Smooth muscle cell (in vitro differentiated cells): ENCODE measurements around the gene GALNT18. TPM values are rescaled to one million over a fixed set of nuclear protein-coding genes. Genes with fewer than 3 reads are reported as not detected.

ENCODE experiments used
- DNase-seq: peaks from one replicate; lab custom pipeline; 2025; ENCODE audit not compliant: unreplicated experiment; lab: John Stamatoyannopoulos, UW
- H2AFZ ChIP-seq: fragments of 200-600 bp; sonication (generic); 2 replicates; pipeline ENCODE4 v1.6.0; 2016; ENCODE audit warnings: antibody characterized with exemption, low read depth, mild to moderate bottlenecking
- H3F3A ChIP-seq: fragments of 200-600 bp; sonication (generic); 2 replicates; pipeline ENCODE4 v1.6.0; 2017; ENCODE audit warnings: antibody characterized with exemption, low read depth
- H3K27ac ChIP-seq: fragments of 200-600 bp; sonication (generic); 2 replicates; pipeline ENCODE4 v1.5.1; 2016; ENCODE audit warnings: low read depth, mild to moderate bottlenecking
- H3K27me3 ChIP-seq: fragments of 200-600 bp; sonication (generic); 2 replicates; pipeline ENCODE4 v1.6.1; 2016; ENCODE audit warnings: low read depth, mild to moderate bottlenecking
- H3K36me3 ChIP-seq: fragments of 200-600 bp; sonication (generic); 2 replicates; pipeline ENCODE4 v1.5.1; 2016; ENCODE audit warnings: low read depth
- H3K4me1 ChIP-seq: fragments of 200-600 bp; sonication (generic); 2 replicates; pipeline ENCODE4 v1.5.1; 2016; ENCODE audit warnings: low read depth
- H3K4me2 ChIP-seq: fragments of 200-600 bp; sonication (generic); 2 replicates; pipeline ENCODE4 v1.6.0; 2016; ENCODE audit warnings: mild to moderate bottlenecking
- H3K4me3 ChIP-seq: fragments of 200-600 bp; sonication (generic); 2 replicates; pipeline ENCODE4 v1.5.1; 2016; ENCODE audit warnings: mild to moderate bottlenecking
- H3K79me2 ChIP-seq: fragments of 200-600 bp; sonication (generic); 2 replicates; pipeline ENCODE4 v1.6.0; 2016; ENCODE audit warnings: low read depth, mild to moderate bottlenecking
- H3K9ac ChIP-seq: fragments of 200-600 bp; sonication (generic); 2 replicates; pipeline ENCODE4 v1.6.0; 2016; ENCODE audit warnings: low read depth
- H3K9me3 ChIP-seq: fragments of 200-600 bp; sonication (generic); replicated peaks from 2 replicates; pipeline ENCODE4 v1.5.1; 2016; ENCODE audit warnings: low read depth
- H4K20me1 ChIP-seq: fragments of 200-600 bp; sonication (generic); 2 replicates; pipeline ENCODE4 v1.6.0; 2016; ENCODE audit warnings: low read depth
- CTCF ChIP-seq: fragments of 200-600 bp; sonication (generic); IDR thresholded peaks from 2 replicates; pipeline ENCODE4 v1.5.1; 2017; ENCODE audit warnings: borderline replicate concordance, mild to moderate bottlenecking, antibody characterized with exemption; ENCODE audit not compliant: insufficient read depth, poor library complexity, severe bottlenecking
- WGBS: methylation state at CpG from one replicate; pipeline ENCODE4 v1.1.7; 2016; ENCODE audit warnings: low lambda C conversion rate; 5-methylcytosine and 5-hydroxymethylcytosine counted together
- polyA plus RNA-seq: library from polyadenylated mRNA; unstranded; fragments of >200 nt; fragmentation: Nextera tagmentation; extraction: Ambion mirVana; gene quantifications from 2 replicates; pipeline ENCODE4 v1.2.1, GENCODE V29; 2016
- total RNA-seq: library from RNA; depleted of rRNA; stranded (reverse); fragments of >200 nt; gene quantifications from 2 replicates; pipeline ENCODE4 v1.2.3, GENCODE V29; 2014

Gene GALNT18
- total and polyA plus RNA-seq, 2 experiments from 2014 or later, result 11.5 to 16.3 TPM

DNA sequence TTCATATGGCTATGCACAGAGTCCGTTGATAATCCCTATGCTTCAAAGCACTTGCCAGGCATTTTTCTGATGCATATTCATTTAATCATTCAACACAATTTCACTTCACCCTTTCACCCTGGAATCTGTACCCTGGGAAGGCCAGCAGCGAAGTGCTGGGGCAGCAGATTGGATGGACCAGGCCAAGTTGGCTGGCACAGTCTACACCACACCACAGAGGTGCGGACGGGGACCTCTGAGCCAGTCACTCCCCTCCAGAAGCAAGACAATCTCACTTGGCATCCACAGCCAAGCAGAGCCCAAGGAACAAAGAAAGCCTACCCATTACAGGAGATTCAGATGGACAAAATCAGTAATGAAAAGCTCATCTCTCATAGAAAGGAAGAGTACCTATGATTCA lies 130.2 kb downstream of the GALNT18 start:
- Histone ChIP-seq H3K9ac (no peak overlapping the region), H3K4me1 (no peaks in the 10 kb centered on the region), H3K27me3 (no peaks in the 10 kb centered on the region), H3K4me3 (no peak overlapping the region), H2AFZ (no peak overlapping the region), H3K36me3 (no peaks in the 10 kb centered on the region), H3K79me2 (no peaks in the 10 kb centered on the region), H3K4me2 (no peak overlapping the region), H3K27ac (no peak overlapping the region), H3K9me3 (no peaks in the 10 kb centered on the region), H3F3A (no peaks in the 10 kb centered on the region), H4K20me1 (peaks cover 3% of the 10 kb centered on the region)
- no peak for TF ChIP-seq CTCF
- DNase-seq, result no peak
- WGBS, result 90% methylated on average over 4 of the region's 4 CpGs

DNA sequence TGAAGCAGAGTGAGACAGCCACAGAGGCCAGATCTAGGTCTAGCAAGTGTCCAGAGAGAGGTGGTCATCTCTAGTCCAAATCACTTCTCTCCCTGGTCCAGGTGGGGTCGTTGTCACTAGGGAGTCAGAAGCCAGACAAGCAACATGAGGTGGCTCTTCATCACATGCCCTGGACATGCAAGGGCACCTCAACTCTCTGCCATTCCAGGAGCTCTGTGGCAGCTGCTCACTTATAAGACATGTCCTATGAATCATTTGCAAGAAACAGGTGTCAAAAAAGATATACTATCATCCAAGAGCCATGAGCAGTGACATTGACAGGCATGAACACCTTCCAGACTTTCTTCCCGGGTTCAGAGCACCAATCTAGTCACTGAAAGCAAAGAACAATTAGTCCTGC lies 130.8 kb downstream of the GALNT18 start:
- Histone ChIP-seq H3K36me3 (no peaks in the 10 kb centered on the region), H3K4me1 (no peaks in the 10 kb centered on the region), H3K9ac (no peak overlapping the region), H3F3A (no peaks in the 10 kb centered on the region), H3K27ac (no peak overlapping the region), H3K4me2 (no peak overlapping the region), H3K79me2 (no peaks in the 10 kb centered on the region), H2AFZ (no peak overlapping the region), H4K20me1 (peaks cover 6% of the 10 kb centered on the region), H3K27me3 (no peaks in the 10 kb centered on the region), H3K4me3 (no peak overlapping the region), H3K9me3 (no peaks in the 10 kb centered on the region)
- WGBS, result 83% methylated on average over 2 of the region's 2 CpGs
- DNase-seq, result no peak
- TF ChIP-seq CTCF, result no peak

DNA sequence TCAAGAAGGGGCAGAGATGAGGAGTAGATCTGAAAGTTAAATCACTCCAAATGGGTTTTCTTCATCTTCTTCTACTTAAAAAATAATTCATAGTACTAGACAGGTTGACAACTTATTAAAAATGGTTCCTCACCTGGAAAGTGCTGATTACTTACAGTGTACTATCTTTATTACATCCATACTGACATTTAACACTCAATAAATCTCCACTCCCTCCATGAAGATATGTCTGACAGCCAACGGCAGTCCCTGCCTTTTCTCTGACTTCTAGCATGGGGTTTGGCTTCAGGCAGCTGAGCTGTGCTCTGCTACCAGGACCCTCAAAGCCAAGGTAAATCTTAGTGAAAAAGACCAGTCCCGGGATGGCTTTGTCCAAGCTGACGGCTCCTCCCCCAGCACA lies 135.4 kb downstream of the GALNT18 start:
- Histone ChIP-seq H3K4me1 (no peaks in the 10 kb centered on the region), H3K9ac (no peak overlapping the region), H3F3A (no peaks in the 10 kb centered on the region), H3K79me2 (no peaks in the 10 kb centered on the region), H3K27me3 (no peaks in the 10 kb centered on the region), H3K4me3 (no peak overlapping the region), H3K9me3 (no peaks in the 10 kb centered on the region), H3K4me2 (no peak overlapping the region), H3K27ac (no peak overlapping the region), H2AFZ (no peak overlapping the region), H4K20me1 (peaks cover 7% of the 10 kb centered on the region), H3K36me3 (no peaks in the 10 kb centered on the region)
- no peak for DNase-seq
- 83% methylated on average over 3 of the region's 3 CpGs for WGBS
- no peak for TF ChIP-seq CTCF

DNA sequence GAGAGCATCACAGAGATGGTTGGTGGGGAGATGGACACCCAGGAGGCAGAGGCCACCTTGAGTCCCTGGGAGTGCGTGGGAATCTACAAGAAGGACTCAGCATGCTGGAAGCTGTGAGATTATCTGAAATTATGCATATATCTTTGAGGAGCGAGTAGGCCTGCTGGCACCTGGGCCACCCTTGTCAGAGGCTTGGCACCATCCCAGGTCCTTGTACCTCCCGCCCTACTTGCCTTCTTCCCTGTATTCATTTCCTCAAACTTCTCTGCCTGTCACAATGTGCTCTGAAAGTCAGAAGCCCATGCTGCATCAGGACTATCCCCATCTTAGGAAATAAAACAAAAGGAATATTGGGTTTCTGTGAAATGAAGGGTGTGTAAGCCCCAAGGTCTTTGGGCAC lies 135.8 kb downstream of the GALNT18 start:
- no peaks in the 10 kb centered on the region for H3F3A ChIP-seq
- H2AFZ ChIP-seq, result no peak overlapping the region
- 98% methylated on average over 3 of the region's 3 CpGs for WGBS
- H3K27ac ChIP-seq, result no peak overlapping the region
- no peak overlapping the region for H3K4me2 ChIP-seq
- no peak overlapping the region for H3K4me3 ChIP-seq
- no peaks in the 10 kb centered on the region for H3K79me2 ChIP-seq
- H4K20me1 ChIP-seq, result peaks cover 11% of the 10 kb centered on the region
- H3K27me3 ChIP-seq, result no peaks in the 10 kb centered on the region
- DNase-seq, result no peak
- TF ChIP-seq CTCF, result no peak
- H3K9me3 ChIP-seq, result no peaks in the 10 kb centered on the region
- H3K36me3 ChIP-seq, result no peaks in the 10 kb centered on the region
- no peak overlapping the region for H3K9ac ChIP-seq
- H3K4me1 ChIP-seq, result no peaks in the 10 kb centered on the region
